GM12891 (cell line): ENCODE data around the gene STX3.

Source experiments
- PAX5 ChIP-seq: IDR thresholded peaks from 2 replicates; pipeline ENCODE4 v1.6.1; 2011; ENCODE audit warnings: low read length, moderate library complexity, mild to moderate bottlenecking; ENCODE audit not compliant: insufficient read depth, severe bottlenecking
- POLR2A ChIP-seq: IDR thresholded peaks from 2 replicates; pipeline ENCODE4 v1.6.1; 2011; ENCODE audit warnings: low read depth, low read length, control low read depth
- POLR2AphosphoS5 ChIP-seq: IDR thresholded peaks from 2 replicates; pipeline ENCODE4 v1.6.1; 2011; ENCODE audit warnings: low read depth, low read length, control low read depth
- POU2F2 ChIP-seq: IDR thresholded peaks from 2 replicates; pipeline ENCODE4 v1.6.1; 2011; ENCODE audit warnings: low read depth, mild to moderate bottlenecking, control low read depth, low read length, moderate library complexity
- SPI1 ChIP-seq: IDR thresholded peaks from 2 replicates; pipeline ENCODE4 v1.6.1; 2011; ENCODE audit warnings: low read depth, low read length, control low read depth
- TAF1 ChIP-seq: IDR thresholded peaks from 2 replicates; pipeline ENCODE4 v1.6.1; 2011; ENCODE audit warnings: low read depth, low read length, control low read depth

DNA sequence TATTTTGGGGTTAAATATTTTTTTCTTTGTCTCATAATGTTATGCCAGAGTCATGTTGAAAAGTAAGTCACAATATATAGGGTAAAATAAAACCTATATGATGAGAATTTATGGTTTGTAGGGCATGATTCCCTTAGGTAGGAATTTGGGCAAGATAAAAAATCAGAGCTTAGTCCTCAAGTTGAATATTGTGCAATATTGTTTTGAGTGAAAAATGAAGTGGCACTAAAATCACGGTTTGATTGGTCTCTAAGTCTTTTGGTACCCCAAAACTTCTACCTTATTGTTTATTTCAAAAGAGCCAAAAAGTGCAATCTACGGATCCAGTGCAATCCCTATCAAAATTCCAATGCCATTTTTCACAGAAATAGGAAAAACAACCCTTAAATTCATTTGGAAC is 57.0 kb downstream of the STX3 start:
- TF ChIP-seq POLR2A (no peak), POLR2AphosphoS5 (no peak), TAF1 (no peak), POU2F2 (no peak), SPI1 (no peak), PAX5 (no peak)
